Mononuclear cell (primary cell): ENCODE measurements around the gene FGF2. TPM values are rescaled to one million over a fixed set of nuclear protein-coding genes. Genes with fewer than 3 reads are reported as not detected.

ENCODE experiments used
- total RNA-seq: library from RNA; depleted of rRNA; stranded (reverse); fragments of >200 nt; gene quantifications from one replicate; pipeline ENCODE4 v1.2.3, GENCODE V29; 2012

FGF2 gene
- total RNA-seq, 1 donor, result 0.31 TPM

Other genes starting within 250 kb of the FGF2 start
- gene IL21, start 205.8 kb upstream of the FGF2 start, total RNA-seq, result not detected
- 1.3 TPM for gene BBS12, start 94.1 kb upstream of the FGF2 start, total RNA-seq
- gene NUDT6, start 95.8 kb downstream of the FGF2 start, total RNA-seq, result 1.3 TPM